NCI-H82 treated with DMSO at 0.1 percent for 48 hours (cell line): Measurements from ENCODE around the gene TOM1L2.

Experiments
- DNase-seq: peaks from one replicate; lab custom pipeline; 2025; ENCODE audit not compliant: unreplicated experiment; lab: John Stamatoyannopoulos, UW

TOM1L2 gene

DNA sequence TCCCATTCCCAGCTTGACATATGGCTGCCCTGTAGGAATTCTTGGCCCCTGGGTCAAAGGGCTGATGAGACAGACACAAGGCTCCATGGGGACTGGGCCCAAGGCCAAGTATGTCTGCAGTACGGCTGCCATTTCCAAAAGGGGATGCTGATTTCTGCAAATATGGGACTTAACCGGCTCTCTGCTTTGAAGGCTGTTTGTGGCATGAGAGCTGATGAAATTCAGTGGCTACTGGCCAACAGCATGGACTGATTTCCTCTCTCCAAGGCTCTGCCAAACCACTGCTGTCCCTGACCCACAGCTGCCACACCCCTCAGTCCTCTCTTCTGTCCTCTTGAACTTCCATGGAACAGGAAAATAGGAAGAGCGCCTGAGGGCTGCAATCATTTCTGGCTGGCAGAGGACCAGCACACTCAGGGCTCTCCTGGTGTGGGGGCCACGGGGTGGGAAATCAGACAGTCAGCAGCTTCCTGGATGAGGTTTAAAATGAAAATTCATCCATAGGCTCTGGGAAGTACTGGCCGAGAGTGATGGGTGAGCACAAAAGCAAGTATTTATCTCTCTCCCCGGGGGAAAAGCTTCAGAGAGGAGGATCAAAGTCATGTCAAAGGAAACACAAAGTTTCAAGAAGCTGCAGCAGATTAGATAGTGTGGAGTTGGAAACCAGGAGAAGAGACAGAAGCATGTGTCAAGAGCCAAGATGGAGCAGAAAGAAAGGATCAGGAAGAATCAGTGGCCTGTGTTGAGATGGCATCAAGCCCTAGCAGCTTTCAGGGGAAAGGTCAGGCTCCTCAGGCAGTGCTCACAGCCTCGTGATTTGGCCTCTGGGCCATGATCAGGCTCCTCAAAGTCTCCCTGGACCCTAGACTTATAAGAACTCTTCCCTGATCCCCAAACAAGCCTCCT is 71.3 kb downstream of the TOM1L2 start:
- DNase-seq: no peak

DNA sequence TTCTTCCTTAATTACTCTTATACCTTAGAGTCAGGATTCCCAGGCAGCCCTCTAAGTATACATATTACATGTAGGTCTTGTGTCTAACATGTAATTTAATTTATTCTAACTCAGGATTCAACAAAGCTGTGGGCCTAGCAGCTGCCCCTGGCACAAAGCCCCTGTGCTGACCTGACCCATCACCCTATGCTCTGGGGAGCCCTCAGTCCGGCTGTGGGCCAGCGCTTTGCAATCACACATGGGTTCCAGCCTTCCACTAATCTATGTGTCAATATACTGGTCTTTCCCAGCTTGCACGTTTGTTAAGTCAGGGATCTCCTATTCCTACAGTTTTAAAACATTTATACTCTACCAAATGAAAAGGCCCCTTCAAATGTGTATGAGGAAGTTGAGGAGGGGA is 72.7 kb downstream of the TOM1L2 start:
- DNase-seq: no peak

DNA sequence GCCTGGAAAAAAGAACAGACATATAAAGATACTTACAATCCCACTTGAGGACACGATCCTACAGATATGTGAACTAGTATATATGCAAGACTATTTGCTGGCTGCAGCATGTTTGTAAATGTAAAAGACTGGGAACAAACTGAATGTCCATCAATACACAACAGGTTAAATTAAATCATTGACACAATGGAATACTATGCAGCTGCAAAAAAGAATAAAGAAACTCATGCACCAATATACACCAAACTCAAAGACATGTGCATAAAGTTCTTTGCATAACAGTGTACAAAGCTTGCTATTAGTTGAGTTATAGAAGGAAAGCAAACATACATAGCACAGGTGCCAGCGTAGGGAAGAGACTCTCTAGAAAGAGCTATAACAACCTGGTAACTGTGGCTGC is 73.5 kb downstream of the TOM1L2 start:
- no peak for DNase-seq

DNA sequence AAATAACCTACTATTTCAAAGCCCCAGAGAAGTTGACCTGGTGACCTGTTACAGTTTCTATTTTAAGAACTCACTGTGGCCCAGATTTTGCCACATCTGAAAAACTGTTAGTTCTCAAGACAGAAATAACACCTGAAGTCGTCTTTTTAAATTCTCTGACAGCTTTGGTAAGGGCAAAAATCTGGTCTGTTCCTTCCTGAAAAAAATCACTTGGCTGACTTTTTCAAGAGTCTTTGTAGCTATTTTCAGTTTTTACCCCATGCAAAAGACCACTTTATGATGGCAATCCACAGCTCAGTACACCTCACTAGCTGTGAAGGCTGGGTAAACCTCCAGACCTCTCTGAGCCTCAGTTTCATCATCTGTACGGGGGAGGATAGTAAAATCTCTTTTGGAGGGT is 74.8 kb downstream of the TOM1L2 start:
- DNase-seq: no peak

DNA sequence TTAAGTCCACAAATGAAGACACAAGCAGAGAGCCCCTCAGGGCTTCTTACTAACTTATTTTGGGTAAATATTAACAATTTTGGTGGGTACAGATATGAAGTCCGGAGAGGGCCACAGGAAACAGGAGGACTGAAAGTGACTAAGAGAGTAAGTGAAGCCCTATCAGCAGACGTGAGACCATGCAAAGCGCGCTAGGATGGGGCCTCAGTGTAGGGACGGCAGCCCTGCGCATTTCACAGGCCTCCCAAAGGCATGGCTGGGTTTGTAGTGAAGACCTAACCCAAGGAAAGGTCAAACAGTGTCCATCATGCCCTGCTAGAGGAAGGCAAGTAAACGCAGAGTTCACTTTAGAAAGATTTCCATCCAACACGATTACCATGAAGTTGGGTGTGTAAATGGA is 75.5 kb downstream of the TOM1L2 start:
- DNase-seq: no peak

DNA sequence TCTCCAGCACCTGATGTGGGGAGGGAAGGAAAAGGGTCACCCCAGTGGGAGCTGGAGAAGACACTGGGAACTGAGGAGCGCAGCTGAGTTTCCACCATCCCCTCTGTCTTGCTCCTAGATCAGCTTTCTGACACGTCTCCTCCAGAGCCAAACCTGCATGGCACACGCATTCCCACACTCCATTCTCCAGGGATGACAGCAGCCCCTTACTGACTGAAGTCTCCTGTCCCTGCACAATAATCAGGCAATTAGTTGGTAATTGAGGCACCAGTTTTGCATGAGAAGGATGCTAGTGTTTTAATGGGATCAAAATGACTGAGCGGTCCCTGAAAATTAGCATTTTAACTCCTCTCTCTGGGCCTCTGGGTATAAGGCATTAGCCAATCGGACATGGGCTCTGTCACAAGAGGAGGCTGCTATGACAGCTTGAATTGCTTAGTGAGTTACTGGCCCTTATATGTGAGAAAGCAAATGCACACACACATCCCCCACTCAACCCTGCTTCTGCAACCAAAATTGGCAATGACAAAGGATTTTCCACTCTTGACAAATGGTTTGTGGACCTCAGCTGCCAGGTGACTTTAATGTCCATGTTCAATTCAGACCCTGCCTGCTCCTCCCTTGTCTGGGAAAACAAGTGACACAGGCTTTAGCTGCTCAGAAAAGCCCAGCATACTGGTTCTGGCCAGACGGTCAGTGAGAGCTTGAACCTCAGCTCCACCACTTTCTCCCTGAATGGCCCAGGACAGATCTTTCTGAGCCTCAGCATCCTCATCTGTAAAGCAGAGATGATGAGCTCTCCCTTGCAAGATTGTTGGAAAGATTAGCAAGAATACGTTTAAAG is 78.2 kb downstream of the TOM1L2 start:
- no peak for DNase-seq

DNA sequence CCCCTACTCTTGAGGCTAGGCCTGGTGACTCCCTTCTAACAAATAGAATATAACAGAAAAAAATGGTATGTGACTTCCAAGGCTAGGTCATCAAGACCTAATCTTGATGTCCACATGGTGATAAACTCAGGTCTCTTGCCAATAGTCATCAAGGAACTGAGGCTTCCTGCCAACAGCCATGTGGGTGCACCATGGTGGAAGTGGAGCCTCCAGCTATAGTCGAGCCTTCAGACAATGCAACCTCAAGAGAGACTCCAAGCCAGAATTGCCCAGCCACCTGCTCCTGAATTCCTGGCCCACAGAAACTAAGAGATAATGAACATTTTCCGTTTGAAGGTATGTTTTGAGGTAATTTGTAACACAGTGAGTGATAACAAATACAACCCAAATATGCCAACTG is 79.5 kb downstream of the TOM1L2 start:
- DNase-seq: no peak

DNA sequence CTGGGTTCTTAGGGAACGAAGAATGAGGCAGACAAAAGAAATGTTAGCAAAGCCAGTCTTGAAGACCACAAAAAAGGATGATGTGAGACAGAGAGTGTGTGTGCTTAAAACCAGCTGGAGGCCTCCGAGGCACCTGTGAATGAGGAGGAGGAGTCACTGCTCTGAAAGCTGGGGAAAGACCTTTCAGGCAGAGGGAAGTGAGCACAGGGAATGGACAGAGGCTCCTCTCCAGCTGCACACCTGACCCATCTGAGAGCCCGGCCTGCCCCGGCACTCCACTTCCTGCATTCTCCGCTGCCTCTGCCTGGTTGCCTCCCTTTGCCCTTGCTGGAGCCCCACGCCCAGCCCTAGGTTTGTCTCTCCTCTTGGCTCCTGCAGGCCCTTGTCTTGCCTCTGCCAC is 80.2 kb downstream of the TOM1L2 start:
- DNase-seq: no peak

DNA sequence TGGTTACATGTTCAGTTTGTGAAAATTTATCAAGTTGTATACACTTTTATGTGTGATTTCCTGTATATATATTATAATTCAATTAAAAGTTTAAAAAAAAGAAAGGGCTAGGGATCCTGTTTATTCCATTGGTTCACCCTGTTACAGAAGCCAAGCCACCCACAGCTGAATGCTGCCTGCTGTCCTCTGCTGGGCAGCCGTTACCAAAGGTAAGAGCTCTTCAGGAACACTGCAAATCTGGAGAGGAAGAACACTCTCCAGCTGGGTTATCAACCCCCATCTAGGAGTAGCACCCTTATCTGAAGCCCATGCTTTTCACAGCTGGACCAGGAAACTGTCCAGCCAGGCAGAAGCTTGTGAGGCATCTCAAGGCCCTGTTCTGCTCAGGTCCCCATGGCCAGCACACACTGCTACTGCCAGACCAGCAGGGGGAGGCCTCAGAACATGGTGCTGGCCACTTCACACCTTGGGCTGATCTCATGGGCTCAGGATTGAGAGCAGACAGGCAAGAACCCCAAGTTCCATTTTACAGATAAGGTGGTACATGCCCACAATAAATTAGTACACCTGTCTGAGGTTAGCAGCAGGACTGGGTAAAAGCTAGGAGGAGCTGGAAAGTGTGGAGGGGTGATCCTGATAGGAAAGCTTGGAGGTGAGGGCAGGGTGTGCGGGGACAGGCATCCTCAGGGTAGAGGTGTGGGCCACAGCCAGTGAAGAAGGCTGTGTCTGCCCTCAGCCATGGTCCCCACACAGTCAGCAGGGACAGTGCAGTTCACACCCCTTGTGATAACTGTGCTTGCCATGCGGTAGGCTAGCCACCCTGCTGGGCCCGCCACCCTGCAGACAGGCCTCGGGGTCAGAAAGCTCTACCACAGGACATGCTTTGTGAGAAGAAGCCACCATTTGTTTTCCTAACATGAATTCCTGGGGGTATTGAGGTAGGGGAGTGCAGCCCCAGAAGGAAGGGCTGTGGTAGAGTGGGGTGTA is 81.1 kb downstream of the TOM1L2 start:
- DNase-seq: peak; percentile 51

DNA sequence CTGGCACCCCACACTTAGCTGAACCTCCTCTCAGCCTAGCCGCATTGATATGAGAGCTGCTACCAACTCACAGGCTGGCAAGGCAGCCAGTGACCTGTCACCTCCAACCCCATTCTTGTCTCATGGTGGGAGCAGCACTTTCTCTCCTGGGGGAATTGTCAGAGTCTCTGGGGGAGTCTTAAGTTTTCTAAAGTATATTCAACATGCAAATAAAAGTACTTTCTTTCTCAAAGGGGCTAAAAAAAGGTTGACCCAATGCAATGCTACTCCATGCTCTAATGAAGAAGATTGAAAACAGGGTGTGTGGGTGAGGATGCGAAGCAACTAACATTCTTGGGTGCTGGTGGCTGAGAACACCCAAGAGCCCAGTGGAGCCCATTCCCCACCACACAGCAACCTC is 82.3 kb downstream of the TOM1L2 start:
- no peak for DNase-seq

DNA sequence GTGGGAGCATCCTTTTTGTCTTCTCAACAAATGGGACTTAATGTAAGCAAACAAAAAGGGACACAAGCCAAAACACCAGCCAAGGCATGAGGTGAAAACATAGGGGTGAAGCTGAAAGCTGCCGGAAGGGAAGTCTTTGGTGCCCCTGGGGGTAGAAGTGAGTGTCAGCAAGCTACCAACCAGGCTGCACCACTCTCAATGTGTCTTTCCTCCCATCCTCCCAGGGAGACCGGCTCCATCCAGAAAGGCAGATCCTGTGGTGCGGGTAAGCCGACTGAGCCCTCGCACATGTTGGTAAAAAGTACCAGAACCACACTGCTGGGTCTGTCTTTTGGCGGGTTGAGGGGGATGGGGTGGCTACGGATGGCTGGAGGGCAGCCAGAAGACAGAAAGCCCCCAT is 83.4 kb downstream of the TOM1L2 start:
- no peak for DNase-seq

DNA sequence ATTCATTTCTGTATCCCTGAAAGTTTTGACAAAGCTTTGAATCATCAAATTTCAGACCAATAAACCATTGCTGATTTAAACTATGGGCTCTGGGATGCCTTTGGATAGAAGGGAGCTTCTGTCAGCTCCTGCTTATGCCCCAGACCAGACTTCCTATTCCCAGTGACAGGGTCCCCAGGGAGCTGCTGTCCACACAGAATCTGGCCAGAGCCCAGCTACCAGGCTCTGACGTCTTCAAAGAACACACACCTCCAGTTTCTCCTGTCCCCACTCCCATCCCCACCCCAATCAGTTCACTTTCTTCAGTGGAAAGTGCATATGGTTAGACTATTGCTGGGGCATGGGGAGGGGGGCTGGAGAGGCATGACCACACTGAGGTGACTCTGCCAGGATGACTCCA is 83.8 kb downstream of the TOM1L2 start:
- no peak for DNase-seq

DNA sequence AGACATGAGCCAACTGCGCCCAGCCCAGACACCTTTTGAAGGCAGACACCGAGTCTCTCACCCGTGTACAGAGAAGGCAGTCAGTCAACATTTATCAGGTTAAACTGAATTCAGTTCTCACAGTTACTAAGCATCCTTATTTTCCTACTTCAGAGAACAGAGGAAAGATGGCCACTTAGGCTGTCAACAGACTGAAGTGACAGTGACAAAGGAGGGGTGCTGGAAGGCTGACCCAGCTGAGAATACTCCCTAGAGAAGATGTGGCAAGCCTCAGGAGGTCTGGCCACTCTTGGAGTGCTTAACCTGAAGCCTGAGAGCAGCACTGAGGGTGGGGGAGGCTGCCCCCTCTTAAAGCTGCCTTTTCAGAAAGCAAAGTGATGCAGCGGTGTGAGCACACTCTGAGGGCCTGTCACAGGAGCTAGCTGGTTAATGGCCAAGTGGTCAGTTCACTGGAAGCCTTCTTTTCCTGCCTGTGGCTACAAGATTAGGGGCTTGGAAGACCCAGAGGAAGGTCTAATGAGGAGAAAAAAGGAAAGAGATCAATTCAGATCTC is 84.4 kb downstream of the TOM1L2 start:
- no peak for DNase-seq

DNA sequence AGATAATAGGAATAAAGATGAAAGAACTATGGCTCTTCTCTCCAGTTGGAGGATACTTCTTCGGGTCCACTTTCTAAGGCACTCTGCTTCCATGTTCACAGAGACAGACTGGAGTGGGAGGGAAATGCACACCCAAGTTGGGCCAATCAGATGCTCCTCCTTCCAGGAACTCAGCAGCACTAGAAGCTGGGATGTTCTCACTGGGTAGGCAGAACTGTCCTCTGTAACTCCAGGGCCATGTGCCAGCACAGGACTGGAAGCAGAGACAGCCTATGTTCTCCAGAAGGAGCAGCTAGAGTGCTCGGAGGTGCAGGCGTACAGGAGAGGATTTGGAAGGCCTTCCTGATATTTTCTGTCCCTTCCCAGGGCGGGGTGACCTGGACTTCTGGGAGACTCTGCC is 85.5 kb downstream of the TOM1L2 start:
- DNase-seq: no peak

DNA sequence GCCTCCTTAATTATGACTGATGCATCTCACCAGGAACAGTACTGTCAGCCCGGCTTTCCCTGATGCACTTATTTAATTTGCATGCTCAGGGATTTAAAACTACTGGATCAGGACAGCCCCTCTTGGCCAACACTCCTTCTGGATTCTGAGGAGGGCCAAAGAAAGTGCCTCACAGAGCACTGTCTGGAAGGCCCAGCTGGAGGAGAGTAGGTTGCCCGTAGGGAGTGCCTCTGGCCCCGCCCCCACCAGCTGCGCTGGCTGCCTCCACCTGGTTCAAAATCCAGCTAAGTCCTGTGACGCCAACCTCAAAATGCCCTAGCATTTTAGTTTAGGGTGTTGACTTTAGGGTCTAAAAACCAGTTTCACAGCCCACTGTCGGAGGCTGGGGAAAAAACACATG is 86.0 kb downstream of the TOM1L2 start:
- DNase-seq: peak; percentile 82

DNA sequence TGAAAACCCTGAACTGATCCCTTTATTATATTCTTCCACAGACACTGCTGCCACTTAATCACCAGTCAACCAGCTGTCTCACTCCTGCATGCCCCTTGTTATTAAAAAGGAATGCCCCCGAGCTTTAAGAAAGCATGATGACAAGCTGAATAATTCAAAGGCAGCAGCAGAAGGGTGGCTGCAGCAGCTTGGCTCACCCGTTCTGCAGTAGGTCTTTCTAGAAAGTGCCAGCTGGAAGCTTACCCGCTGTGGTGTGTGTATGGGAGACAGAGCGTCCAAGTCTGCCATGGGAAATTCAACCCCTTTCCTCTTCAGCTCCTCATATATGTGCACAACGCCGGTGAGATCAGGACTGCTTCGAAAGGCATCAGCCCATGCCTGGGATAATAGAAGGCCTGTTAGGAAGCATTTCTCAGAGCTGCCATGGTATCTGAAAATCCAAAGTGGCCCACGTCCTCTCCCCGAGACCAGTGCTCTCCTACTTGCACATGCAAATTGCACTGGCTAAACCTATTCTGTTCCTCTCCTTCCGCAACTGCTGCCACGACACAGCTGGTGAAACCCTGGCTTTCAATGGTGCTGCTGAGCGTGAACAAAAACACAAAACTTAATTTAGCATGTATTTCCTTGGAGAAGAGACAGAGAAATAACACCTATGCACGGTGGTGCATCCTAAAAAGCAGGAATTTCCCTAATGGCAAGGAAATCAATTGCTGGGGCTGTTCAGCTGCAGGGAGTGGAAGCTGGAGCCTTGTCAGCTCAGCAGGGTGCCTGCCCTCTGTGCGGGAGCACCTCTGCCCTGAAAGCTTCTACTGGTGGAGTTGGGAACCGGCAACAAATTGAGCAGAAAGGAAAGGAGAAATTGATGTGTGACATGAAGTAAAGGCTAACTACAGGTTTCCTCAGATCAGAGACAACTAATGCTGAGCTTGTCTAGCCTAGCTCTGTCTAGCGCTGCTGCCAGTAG is 87.5 kb downstream of the TOM1L2 start:
- no peak for DNase-seq

DNA sequence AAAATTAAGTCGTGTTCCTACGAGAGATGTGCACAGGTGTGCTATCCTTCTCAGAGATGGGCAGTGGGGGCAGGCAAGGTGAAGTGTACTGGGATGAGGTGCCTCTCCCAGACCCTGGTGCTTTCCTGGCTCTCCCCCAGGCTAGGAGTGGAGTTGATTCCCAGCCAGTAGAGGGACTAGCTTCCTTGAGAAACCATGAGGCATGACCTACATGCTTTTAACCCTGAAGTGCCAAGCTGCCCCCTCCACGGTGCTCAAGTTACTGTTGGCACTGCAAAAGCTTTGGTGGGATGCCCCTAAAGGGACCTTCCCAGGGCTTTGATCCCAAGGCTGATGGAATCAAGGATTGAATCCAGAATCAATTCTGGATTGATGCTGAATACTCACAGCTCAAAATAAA is 88.4 kb downstream of the TOM1L2 start:
- DNase-seq: no peak

DNA sequence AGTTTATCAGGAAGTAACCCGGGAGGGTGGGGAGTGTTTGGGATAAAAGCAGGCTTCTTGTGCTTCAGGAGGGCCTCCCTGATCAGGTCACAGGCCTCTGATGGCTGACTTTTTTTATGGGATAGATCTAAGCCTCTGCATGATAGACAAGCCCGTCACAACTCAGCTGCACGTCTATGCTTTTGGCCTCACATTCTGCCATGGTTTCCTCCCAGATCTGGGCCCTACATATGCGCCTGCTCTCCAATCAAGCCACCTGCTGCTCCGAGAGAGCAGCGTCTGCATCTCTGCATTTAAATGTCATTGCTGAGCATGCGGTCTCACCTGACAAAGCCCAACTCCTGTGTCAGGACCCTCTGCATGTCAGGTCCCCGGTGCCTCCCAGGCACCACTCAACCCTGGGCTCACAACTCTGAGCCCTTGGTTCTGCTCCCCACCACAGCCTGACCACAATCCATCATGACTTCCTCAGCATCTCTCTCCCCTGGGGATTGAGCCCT is 90.1 kb downstream of the TOM1L2 start:
- no peak for DNase-seq

DNA sequence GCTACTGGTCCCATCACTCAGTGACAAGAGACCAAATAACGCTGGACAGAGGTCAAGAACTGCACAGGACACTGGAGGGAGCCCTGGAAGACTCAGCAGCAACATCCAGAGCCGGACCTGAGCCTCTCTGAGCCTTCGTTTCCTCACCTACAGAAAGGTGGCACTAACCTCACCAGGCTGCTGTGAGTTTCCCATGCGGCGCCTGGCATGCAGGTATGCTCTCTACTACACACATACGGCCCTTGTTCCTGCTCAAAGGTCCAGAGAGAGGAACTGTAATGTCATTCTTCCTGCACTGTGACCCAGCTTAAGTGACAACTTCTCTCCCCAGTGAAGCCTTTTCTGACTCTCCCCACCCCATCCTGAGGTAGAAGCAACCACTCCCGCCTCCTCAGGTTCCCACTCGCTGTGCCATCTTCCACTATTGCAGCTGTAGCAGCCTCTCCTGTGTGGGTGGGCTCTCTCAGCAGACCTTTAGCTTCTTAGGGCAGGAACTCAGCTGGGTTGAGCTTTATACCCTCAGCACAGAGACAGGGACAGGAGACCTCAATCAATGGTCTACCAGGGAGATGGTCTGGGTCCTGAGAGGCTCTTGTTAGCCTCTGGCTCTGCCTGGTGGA is 91.5 kb downstream of the TOM1L2 start:
- DNase-seq: no peak
